Sigmoid colon (tissue), 4 donors: ENCODE data around the gene PRRC2C.

ENCODE experiments used
- EP300 ChIP-seq, 4 donors: sonication (generic); formaldehyde crosslinking; IDR thresholded peaks; one replicate each; pipeline ENCODE4 v1.6.1; 2017; ENCODE audit warnings: antibody characterized with exemption in 4 of 4
- POLR2A ChIP-seq, 2 donors: fragments of 450-650 bp; IDR thresholded peaks; one replicate each; pipeline ENCODE4 v1.6.1; 2016; ENCODE audit warnings: antibody characterized with exemption in 2 of 2, mild to moderate bottlenecking in 2 of 2, moderate library complexity in 2 of 2
- TF ChIP-seq, protein P1 (sequence below), 4 experiments: fragments of 450-650 bp in 3 of 4; fragments of 200-600 bp in 1 of 4; IDR thresholded peaks; one replicate each; pipeline ENCODE4 v1.5.1; 2016 to 2019; ENCODE audit warnings: antibody characterized with exemption in 4 of 4, mild to moderate bottlenecking in 3 of 4, moderate library complexity in 2 of 4

DNA sequence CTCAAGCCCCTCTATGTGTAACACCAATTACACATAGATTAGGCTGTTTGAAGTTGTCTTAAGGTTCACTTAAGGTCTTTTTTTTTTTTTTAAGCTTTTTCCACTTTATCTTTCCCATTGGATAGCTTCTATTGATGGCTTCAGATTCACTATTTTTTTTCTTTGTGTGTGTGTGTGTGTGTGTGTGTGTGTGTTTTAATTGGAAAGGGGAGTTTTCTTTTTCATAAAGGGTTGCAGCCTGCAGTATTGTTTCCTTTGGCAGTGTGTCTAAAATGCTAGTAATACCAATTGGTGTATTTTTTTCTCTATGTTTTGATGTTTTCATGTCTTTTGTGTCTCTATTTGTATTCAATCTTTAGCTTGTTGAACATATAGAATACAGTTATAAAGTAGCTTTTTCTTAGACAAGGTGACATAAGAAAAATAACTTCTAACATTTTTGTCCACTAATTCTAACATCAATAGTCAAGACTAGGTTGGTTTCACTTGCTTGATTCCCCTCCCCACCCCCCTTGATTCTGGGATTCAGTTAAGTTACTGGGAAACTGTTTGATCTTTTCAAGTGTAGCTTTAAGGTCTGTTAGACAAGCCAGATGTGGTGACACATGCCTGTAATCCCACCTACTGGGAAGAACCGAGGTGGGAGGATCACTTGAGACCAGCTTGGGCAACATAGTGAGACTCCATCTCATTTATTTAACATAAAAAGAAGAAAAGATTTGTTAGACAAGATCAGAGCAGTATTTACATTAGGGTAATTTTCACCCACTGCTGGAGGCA lies 21.4 kb downstream of the PRRC2C start:
- TF ChIP-seq EP300 (IDR thresholded peaks at IDR 0.05) (no peak), POLR2A (IDR thresholded peaks at IDR 0.05) (no peak)
- TF ChIP-seq, protein P1, sequence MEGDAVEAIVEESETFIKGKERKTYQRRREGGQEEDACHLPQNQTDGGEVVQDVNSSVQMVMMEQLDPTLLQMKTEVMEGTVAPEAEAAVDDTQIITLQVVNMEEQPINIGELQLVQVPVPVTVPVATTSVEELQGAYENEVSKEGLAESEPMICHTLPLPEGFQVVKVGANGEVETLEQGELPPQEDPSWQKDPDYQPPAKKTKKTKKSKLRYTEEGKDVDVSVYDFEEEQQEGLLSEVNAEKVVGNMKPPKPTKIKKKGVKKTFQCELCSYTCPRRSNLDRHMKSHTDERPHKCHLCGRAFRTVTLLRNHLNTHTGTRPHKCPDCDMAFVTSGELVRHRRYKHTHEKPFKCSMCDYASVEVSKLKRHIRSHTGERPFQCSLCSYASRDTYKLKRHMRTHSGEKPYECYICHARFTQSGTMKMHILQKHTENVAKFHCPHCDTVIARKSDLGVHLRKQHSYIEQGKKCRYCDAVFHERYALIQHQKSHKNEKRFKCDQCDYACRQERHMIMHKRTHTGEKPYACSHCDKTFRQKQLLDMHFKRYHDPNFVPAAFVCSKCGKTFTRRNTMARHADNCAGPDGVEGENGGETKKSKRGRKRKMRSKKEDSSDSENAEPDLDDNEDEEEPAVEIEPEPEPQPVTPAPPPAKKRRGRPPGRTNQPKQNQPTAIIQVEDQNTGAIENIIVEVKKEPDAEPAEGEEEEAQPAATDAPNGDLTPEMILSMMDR (IDR thresholded peaks at IDR 0.05), result no peak
